ENCODE data around the gene SPC25. TPM values are rescaled to one million over a fixed set of nuclear protein-coding genes. Genes with fewer than 3 reads are reported as not detected.
A peak's percentile ranks its signal among the peaks of the same experiment; 100 is the strongest.
"Not testable (repeated sequence)": the region's sequence is repeated elsewhere in the genome, so short reads cannot be mapped to it uniquely, and the experiment has no call there.

The SPC25 gene, protein sequence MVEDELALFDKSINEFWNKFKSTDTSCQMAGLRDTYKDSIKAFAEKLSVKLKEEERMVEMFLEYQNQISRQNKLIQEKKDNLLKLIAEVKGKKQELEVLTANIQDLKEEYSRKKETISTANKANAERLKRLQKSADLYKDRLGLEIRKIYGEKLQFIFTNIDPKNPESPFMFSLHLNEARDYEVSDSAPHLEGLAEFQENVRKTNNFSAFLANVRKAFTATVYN
- 0.36 TPM for total RNA-seq

DNA sequence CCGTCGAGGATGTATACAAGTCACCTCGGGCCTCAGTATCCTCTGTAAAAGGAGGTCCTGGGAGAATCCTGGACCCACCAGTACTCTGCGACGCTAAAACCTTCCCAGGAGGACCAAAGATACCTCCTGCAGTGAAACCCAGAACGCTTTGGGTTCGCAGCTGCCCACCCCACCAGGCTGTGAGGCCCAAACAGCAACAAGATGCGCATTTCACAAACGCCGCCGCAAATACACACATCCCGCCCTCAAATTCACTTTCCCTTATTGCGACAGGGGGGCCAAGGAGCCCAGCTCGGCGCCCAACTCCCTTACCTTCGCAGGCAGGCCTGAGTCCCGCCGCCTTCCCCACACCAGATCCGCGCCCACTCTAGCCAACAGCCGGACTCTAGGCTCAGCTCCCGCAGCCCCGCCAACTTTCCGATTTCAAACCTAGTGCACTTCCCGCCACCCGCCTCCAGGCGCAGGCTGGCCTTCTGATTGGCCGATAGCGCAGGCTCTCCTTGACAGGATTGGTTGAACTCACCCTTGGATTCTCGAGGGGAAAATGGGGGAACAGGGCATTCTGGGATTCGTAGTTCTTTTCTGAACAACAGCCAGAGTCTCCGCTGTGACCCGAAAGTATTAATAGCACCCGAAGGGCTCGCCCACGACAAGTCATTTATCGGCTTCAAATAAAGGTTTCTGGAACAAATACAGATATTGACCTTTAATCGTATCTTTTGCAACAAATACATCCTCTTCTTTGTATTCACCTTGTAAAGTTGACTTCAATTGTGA lies at the start of gene SPC25:
Gene SPC25, minus strand, starts transcription at position 425 of the 777 bp plus-strand sequence. CDS start 911 bp downstream, outside the sequence.
- DNase-seq (ENCODE audit: low spot score) (peak; percentile 91), ATAC-seq (peak; percentile 99)
- intact Hi-C loops (cut with DNase I), result no loop called here

DNA sequence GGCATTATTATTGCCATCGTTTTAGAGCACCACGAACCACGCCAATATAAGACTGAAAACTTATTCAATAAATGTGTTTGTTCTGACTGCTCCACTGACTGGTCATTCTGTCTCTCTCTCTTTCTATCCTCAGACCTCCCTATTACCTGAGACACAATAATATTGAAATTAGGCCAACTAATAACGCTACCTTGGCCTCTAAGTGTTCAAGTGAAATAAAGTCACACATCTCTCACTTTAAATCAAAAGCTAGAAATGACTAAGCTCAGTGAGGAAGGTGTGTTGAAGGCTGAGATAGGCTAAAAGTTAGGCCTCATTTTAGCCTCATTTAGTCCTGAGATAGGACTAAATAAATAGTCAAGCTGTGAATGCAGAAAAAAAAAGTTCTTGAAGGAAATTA lies 49.7 kb upstream of the SPC25 start:
- ATAC-seq (no peak), DNase-seq (ENCODE audit: low spot score) (no peak)
- intact Hi-C loops (cut with DNase I), result no loop called here

DNA sequence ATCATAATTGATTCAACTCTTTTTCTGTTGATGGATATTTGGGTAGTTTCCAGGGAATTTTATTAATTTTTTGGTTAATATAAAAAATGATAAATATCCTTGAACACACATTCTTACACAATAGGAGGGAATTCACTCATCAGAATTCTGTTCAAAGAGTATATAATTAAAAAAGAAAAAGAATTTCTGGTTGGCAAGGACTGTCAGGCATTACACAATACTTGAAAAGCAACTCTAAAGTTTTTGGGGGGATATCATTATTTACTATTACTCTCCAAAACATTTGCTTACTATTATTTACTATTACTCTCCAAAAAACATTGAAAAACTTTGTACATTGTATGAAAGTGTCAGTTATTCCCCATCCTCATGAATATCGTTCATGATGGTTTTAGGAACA lies 48.8 kb upstream of the SPC25 start:
- intact Hi-C loops (cut with DNase I), result no loop called here
- ATAC-seq, result no peak
- no peak for DNase-seq (ENCODE audit: low spot score)

DNA sequence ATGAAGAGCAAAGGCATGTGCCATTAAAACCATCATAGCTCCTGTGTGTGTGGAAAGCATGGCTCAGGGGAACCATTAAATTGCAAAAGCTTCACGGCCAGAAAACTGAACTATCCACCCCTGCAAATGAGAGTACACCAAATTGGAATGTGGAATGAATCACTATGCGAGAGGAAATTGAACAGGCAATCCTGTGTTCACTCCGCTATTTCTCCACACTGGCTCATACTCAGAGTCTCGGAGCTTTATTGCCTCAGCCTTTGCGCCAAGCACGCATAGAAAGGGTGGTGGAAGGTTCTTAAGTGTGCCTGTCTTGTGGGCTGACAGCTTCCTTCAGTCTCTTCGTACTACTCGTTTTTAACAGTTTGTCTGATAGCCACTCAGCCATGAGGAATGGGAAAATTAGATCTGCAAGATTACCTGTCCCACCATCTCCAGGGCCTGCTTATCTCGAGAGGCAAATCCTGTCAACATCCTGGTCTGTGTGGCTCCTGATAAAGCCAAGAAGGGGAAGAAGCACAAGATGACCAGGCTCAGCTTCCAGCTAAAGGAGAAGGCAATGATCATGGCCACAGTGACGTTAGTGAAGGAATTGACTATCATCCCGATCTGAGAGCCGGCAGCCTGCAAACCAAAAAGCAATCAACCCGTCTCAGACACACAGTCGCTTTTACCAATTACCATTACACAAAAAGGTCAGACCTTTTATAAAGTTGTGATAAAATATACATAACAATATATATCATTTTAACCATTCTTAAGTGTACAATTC lies 45.8 kb upstream of the SPC25 start:
- intact Hi-C loops (cut with DNase I), result no loop called here
- no peak for DNase-seq (ENCODE audit: low spot score)
- no peak for ATAC-seq

DNA sequence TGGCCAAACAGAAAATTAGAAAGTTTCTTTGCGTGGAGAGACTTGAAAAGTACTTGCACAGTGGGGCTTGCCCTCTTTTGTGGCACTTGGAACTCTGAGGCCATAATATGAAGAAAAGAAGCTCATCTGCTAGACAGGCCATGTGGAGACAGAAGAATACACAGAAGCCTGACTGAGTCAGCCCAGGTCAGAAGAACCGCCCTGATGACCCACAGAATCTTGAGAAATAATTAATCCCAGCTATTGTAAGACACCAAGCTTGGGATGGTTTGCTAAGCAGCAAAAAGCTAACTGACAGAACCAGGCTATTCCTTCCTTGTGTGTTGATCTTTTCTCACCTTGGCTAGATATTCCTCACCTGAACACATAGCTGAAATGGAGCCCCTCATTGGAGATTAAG lies 44.6 kb upstream of the SPC25 start:
- DNase-seq (ENCODE audit: low spot score) (no peak), ATAC-seq (no peak)
- intact Hi-C loops (cut with DNase I), result no loop called here

DNA sequence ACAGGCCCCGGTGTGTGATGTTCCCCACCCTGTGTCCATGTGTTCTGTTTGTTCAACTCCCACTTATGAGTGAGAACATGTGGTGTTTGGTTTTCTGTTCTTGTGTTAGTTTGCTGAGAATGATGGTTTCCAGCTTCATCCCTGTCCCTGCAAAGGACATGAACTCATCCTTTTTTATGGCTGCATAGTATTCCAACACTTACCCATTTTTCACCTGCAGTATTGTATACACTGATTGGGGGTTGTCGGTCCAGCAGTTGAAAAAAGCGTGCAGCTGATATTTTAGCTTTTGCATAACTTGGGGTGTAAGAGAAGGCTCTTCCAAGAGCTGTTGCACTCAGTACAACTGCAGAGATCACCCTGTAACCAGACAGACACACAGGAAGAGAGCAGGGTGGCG lies 41.9 kb upstream of the SPC25 start:
- intact Hi-C loops (cut with DNase I); ATAC-seq; DNase-seq (ENCODE audit: low spot score): not testable (repeated sequence)

DNA sequence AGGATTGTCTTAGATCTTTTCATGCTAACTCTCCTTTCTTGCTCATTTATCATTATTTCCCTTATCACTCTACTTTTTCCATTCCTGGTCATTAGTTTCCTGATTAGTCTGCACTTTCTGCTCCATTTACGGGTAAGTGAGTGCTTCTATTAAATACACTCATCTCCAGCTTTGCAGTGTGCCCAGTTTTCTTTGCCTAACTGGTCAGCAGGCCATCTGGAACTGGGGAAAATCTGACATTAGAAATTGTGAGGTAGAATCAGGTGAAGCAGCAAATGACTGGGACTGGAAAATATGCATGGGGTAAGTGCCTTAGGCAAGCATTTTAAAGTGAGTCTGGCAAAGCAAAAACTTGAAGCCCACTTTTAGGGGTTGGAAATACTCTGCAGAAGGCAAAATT lies 40.0 kb upstream of the SPC25 start:
- no peak for ATAC-seq
- intact Hi-C loops (cut with DNase I), result no loop called here
- DNase-seq (ENCODE audit: low spot score), result no peak

DNA sequence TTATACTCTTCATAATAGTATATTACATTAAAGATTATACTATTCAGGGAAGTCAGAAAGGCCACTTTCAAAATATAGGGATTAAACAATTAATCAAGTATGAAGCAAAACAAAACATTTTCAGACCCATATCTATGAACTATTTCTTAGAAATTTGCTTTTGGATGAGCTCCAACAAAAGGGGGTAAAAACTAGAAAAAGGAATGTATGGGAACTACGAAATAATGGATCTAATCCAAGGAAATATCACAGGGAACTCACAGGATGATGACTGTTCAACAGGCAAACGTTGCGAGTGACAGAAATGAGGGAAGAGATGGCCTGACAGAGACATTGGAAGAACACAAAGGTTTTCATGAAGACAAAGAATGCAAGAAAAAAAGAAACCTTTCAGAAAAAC lies 38.8 kb upstream of the SPC25 start:
- DNase-seq (ENCODE audit: low spot score), result no peak
- intact Hi-C loops (cut with DNase I), result no loop called here
- no peak for ATAC-seq

DNA sequence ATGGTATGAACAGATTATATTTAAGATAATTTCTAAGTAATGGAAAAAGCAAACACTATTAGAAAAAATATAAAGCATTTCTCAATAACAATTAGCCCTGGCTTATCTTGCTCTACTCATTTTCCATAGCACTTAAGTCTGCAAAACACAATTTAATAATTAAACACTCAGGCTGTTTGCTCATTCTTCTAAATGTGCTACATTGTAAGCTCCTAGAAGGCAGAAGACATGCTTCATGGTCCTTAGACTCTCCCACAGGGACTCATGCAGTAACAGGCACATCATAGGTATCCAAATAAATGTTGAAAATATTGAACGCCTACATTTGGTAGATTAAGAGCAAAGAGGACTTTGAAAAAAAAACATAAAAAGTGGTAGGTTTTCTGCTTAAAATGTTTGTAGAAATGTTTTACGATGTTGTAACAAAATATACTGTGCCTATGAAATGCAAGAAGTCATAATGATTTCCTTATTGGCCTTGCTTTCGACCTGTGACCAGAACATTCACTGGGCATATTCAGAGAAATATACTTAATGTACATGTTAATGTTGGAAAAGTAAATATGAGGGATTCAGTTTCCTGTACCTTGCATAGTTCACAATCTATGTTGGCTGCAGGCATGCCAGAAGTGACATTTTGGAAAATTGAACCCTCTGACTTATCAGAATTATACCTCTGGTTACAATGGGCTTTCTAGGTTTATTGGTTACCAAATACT lies 38.0 kb upstream of the SPC25 start:
- intact Hi-C loops (cut with DNase I), result no loop called here
- DNase-seq (ENCODE audit: low spot score), result no peak
- no peak for ATAC-seq

DNA sequence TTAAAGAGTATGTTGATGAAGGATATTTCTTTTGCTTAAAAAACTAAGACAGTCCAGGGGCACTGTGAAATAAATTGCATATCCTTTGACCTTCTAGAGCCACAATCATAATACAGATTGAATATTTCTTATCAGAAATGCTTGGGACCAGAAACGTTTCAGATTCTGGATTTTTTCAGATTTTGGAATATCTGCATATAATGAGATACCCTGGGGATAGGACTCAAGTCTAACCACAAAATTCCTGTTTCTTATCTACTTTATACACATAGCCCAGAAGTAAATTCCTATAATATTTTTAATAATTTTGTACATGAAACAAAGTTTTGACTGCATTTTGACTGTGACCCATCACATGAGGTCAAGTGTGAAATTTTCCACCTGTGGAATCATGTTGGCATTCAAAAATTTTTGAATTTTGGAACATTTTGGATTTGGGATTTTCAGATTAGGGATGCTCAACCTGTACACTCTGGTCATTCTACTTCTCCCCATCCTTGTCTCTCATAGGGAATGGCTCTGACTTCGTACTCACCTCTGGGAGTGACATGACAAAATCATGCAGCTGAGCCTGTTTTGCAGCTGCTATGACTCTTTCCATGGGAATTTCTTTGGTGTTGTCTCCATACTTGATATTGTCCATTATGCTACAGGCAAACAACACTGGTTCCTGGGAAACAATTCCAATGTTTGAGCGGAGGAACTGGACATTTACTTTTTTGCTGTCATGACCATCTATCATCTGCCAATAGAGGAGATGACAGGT lies 36.6 kb upstream of the SPC25 start:
- ATAC-seq (no peak), DNase-seq (ENCODE audit: low spot score) (no peak)
- intact Hi-C loops (cut with DNase I), result no loop called here

DNA sequence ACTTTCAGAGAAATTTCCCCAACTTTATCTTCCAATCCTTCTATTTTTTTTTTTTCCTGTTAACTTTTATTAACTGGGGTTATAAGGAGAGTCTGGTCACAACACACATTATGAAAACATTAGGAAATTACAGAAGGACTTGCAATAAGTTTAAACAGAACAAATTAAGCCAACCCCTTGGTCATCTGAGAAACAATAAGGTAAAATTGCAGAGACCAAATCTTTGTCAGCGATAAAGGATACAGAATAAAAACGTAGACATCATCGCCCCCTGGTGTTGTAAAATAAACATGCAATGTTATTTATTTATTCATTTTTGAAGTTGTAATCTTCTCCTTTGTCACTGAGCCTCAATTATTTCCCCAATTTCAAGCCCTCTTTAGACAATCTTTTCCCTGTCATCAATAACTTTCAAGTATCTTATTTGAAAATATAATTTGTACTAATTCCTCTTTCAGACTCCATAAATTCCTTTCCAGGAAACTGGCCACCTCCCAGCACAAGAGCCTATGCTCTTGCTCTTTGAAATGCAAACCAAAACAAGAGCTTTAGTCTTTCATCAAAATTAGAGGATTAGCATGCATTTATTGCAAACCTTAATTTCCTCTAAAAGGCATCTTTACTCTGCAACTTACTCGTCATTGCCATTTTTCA lies 30.4 kb upstream of the SPC25 start:
- ATAC-seq (no peak), DNase-seq (ENCODE audit: low spot score) (no peak)

DNA sequence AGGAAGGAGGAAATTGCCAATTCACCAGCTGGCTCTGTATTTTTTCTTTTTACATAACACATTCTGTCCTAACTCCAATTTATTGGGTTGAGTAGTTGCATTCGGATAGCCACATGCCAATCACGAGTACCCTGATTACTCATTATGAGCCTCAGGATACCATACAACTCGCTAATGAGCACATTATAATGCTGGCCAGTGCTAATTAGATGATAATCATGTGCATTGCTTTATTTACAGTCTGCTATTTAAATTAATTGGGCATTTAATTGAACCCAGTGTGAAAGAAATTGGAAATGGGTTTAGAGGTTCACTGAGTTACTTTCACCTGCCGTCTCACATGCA lies 26.1 kb upstream of the SPC25 start:
- intact Hi-C loops (cut with DNase I), result loop anchor here (10.0 kb wide), 1 partner anchor 572 kb away; no protein-coding TSS in a partner anchor
- ATAC-seq, result no peak
- no peak for DNase-seq (ENCODE audit: low spot score)

More for the DNA sequence above, 30.4 kb upstream of the SPC25 start:
- intact Hi-C loops (cut with DNase I), result no loop called here

DNA sequence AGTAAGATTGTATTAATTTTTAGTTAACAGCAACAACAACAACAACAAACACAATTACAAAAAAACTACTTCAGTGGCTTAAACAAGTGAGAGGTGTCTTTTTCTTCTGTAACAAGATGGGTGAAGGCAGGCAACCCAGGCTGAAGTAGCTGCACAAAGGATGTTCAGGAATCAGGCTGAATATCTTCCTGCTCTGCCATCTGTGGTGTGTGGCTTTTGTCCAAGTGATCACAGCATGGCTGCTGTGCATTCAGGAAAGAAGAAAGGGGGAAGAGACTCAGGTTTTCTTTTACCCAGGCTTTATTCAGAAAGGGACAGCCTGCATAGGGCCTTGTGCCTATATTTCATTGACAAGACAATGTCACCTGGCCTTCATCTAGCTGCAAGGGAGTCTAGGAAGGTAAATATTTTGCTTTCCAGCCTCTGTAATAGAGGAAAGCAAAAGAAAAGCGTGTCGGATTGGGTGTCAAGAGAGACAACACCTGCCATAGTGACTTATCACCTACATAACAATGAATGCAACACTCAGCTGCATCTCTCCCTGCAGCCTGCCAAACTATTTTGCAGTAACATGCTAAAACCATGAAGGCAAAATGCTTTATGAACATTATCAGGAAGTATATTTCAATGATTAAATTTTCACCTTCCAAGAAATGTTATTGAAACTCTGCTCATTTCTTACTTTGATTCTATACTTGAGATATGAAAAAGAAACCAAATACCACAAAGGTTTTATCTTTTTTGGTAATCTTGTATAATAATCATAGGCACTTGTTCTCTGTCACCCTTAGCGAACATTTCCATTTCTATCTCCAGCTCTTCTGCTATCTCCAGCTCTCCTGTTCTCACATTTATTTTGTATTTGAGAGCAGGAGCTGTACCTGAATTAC lies 25.5 kb upstream of the SPC25 start:
- no peak for DNase-seq (ENCODE audit: low spot score)
- intact Hi-C loops (cut with DNase I), result loop anchor here (10.0 kb wide), 1 partner anchor 571 kb away; no protein-coding TSS in a partner anchor
- ATAC-seq, result no peak

DNA sequence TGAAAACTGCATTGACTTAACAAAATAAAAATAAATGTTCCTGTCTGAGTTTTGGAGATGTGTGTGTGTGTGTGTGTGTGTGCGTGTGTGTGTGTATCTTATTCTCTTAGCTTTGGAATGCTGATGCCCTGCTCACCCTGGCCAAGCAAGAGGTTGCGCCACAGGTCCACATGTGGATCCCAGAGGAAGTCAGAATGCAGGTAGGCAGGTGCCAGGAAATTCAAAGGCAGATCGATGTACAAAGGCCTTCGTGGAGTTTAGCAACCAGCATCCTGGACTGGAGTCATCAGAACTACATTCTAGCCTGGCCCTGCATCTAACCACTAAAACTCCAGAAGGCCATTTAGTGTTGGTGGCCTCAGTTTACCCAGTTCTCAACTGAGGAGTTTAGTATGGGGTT lies 23.3 kb upstream of the SPC25 start:
- ATAC-seq (no peak), DNase-seq (ENCODE audit: low spot score) (no peak)
- intact Hi-C loops (cut with DNase I), result loop anchor here (10.0 kb wide), 1 partner anchor 569 kb away; no protein-coding TSS in a partner anchor

DNA sequence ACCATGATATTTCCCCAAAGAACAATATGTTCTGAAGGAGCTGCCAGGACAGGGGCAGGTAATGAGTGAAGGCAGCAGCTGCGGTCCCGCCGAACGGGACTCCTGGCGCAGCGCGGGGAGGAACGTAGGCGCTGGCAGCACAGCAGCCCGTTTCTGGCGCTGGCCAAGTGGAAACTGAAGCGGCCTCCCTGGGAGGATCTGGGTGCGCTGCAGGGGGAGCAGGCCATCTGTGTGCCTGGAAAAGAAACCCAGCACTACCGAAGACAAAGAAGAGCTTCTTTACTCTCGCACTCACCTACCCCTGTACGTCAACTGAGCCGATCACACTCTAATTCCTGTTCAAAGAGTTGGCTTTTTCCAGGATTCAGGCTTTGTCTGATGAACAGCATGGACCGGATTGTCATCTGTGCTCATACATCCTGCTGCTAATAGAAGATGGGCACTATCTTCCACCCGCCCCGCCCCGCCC lies 22.7 kb upstream of the SPC25 start:
- intact Hi-C loops (cut with DNase I), result loop anchor here (10.0 kb wide), 1 partner anchor 568 kb away; no protein-coding TSS in a partner anchor
- peak; percentile 58 for DNase-seq (ENCODE audit: low spot score)
- peak; percentile 86 for ATAC-seq

DNA sequence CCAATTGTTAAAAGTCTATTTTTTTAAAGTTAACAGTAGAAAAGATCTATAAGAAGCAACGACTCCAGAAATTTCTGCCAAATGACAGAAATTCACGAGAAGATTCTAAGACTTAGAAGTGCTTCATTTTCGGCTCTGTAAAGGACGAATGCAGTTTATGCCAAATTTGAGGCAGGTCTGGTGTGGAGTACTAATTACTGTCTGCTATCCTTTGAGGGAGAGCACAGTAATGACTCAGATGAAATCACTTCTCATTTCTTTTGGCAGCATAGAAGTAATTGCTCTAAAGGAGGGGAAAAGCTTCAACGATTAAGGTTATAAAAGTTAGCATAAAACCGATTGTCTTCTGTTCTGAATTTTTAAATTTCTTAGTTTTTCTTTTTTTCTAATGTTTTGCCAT lies 22.2 kb upstream of the SPC25 start:
- DNase-seq (ENCODE audit: low spot score) (no peak), ATAC-seq (no peak)
- intact Hi-C loops (cut with DNase I), result loop anchor here (10.0 kb wide), 1 partner anchor 568 kb away; no protein-coding TSS in a partner anchor

DNA sequence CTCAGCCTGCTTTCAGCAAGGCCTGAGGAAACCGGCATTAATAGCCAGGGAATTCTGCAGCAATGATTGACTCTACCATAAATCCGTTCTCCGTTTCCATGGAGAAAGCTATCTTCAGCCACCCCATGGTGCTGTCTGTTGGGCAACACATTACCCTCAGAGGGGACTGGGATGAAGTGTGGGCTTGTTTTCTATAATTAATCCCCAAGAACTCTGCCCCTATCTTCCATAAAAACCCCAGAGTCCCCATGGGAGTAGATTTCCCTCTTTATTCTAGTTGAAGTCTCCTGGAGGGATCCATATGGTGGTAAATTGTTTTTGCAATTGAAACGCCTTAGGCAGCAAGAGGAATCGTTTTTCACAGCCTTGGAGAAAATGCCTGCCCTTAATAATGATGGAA lies 20.1 kb upstream of the SPC25 start:
- no peak for ATAC-seq
- intact Hi-C loops (cut with DNase I), result loop anchor here (10.0 kb wide), 1 partner anchor 566 kb away; no protein-coding TSS in a partner anchor

More for the DNA sequence above, 20.1 kb upstream of the SPC25 start:
- no peak for DNase-seq (ENCODE audit: low spot score)

Data from sciatic nerve (tissue), 2 donors.